ENCODE results near the gene SMARCA2. TPM values are rescaled to one million over a fixed set of nuclear protein-coding genes. Genes with fewer than 3 reads are reported as not detected.

Gene SMARCA2
- total RNA-seq, 1 donor from 2014 or later = 91.4 TPM

DNA sequence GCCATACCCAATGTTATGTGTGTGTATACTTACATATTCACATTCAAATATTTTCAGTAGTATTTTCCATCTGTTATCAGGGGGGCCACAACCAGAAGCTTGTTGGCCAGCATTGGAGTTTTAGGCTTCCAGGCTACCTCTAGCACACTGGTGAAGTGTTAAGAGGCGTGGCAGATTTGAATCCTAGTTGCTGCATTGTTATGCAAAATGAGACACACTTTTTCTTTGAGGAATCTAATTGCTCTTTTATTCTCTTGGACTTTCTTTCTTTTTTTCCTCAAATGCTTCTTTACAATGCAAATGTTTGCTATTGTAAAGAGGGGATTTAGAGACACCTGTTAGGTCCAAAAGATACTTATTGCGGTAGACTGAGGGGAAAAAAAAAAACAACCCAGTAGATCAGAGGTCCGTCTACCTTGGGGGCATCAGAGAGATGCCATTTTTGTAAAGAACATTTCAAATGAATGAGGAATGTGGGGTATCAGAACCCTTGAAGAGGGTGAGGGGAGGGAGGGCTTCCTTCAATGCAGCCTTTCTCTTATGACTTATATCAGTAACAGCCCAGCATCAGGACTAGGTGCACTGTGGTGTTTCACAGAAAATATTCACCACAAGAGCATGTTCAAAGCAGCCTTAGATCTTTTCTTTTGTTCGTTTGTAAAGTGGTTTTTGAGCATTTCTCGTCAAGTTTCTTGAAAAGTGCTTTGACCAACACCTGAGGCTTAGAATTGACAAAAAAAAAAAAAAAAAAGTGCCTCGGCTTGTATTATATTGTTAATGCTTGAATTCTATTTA is 3.8 kb downstream of the SMARCA2 start:
- H3K27ac Mint-ChIP-seq = peak overlapping the region; percentile 97
- peaks cover 61% of the 10 kb centered on the region for H3K4me1 Mint-ChIP-seq
- no peaks in the 10 kb centered on the region for H3K9me3 Mint-ChIP-seq
- no peaks in the 10 kb centered on the region for H3K27me3 Mint-ChIP-seq
- peak; percentile 84 for DNase-seq
- intact Hi-C loops (cut with micrococcal nuclease) = loop anchor here (1.0 to 10.0 kb wide), 7 partner anchors 34 to 1744 kb away; partner anchors contain the start of genes KANK1 and VLDLR
- H3K36me3 Mint-ChIP-seq (ENCODE audit: low read depth) = peaks cover 7% of the 10 kb centered on the region
- peak overlapping the region; percentile 98 for H3K4me3 Mint-ChIP-seq

GRCh38 chr9:2019723-2020122 is 4.6 kb downstream of the SMARCA2 start:
- intact Hi-C loops (cut with micrococcal nuclease) = loop anchor here (1.0 to 10.0 kb wide), 8 partner anchors 34 to 1745 kb away; partner anchors contain the start of genes KANK1 and VLDLR
- Mint-ChIP-seq H3K36me3 (ENCODE audit: low read depth) (peaks cover 7% of the 10 kb centered on the region), H3K4me1 (peaks cover 65% of the 10 kb centered on the region)

DNA sequence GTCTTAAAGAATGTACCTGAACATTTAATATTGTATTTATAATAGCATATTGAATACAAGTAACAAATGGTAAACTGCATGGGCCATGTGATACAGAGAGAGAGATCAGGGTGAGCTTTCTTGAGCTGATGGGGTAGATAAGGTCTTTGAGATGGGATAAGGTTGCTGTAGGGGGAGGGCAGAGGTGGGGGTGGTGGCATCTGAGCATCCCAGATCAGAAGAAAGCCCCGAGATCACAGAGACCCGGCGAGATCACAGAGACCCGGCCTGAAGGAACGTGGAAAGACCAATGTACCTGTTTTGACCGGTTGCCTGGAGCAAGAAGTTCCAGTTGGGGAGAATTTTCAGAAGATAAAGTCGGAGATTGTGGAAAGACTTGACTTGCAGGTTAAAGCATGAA is 6.6 kb downstream of the SMARCA2 start:
- intact Hi-C loops (cut with micrococcal nuclease) = loop anchor here (1.0 to 10.0 kb wide), 3 partner anchors 9 to 217 kb away; no protein-coding TSS in a partner anchor
- peaks cover 82% of the 10 kb centered on the region for H3K4me1 Mint-ChIP-seq
- no peaks in the 10 kb centered on the region for H3K9me3 Mint-ChIP-seq
- H3K36me3 Mint-ChIP-seq (ENCODE audit: low read depth) = peaks cover 7% of the 10 kb centered on the region
- DNase-seq = peak; percentile 56
- no peaks in the 10 kb centered on the region for H3K27me3 Mint-ChIP-seq
- peak overlapping the region; percentile 78 for H3K4me3 Mint-ChIP-seq
- peak overlapping the region; percentile 75 for H3K27ac Mint-ChIP-seq

More at GRCh38 chr9:2019723-2020122, 4.6 kb downstream of the SMARCA2 start:
- DNase-seq = peak; percentile 43
- Mint-ChIP-seq H3K9me3 (no peaks in the 10 kb centered on the region), H3K27ac (peak overlapping the region; percentile 72), H3K4me3 (peak overlapping the region; percentile 46), H3K27me3 (no peaks in the 10 kb centered on the region)

GRCh38 chr9:2022560-2022959 is 7.4 kb downstream of the SMARCA2 start:
- no peaks in the 10 kb centered on the region for H3K27me3 Mint-ChIP-seq
- intact Hi-C loops (cut with micrococcal nuclease) = loop anchor here (1.0 to 10.0 kb wide), 3 partner anchors 8 to 218 kb away; no protein-coding TSS in a partner anchor
- H3K4me1 Mint-ChIP-seq = peaks cover 85% of the 10 kb centered on the region
- peak overlapping the region; percentile 78 for H3K4me3 Mint-ChIP-seq
- peak; percentile 73 for DNase-seq
- H3K9me3 Mint-ChIP-seq = no peaks in the 10 kb centered on the region
- H3K36me3 Mint-ChIP-seq (ENCODE audit: low read depth) = peaks cover 7% of the 10 kb centered on the region
- peak overlapping the region; percentile 86 for H3K27ac Mint-ChIP-seq

DNA sequence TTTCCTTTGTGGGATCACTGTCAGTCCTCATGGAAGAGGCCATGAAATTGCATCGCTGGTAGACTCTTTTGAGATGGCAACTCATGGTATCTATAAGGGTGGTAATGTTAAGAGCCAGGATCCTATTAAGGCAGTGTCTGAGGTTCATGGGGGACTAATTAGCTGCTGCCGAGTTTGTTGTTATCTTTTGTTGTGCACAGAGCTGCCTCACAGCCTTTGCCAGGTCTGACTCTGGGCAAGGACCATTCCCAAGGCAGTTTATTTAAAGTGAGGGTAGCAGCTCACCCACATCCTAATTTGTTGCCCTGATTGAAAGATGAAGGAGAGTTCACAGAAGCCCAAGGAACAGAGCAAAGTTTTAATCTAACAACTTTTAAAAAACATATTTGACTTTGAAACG is 7.9 kb downstream of the SMARCA2 start:
- peaks cover 84% of the 10 kb centered on the region for H3K4me1 Mint-ChIP-seq
- H3K27ac Mint-ChIP-seq = peak overlapping the region; percentile 86
- peak overlapping the region; percentile 78 for H3K4me3 Mint-ChIP-seq
- intact Hi-C loops (cut with micrococcal nuclease) = loop anchor here (1.0 to 10.0 kb wide), 4 partner anchors 8 to 218 kb away; partner anchors contain the start of gene SMARCA2
- peaks cover 8% of the 10 kb centered on the region for H3K36me3 Mint-ChIP-seq (ENCODE audit: low read depth)
- no peaks in the 10 kb centered on the region for H3K27me3 Mint-ChIP-seq
- no peaks in the 10 kb centered on the region for H3K9me3 Mint-ChIP-seq
- DNase-seq = peak; percentile 58

DNA sequence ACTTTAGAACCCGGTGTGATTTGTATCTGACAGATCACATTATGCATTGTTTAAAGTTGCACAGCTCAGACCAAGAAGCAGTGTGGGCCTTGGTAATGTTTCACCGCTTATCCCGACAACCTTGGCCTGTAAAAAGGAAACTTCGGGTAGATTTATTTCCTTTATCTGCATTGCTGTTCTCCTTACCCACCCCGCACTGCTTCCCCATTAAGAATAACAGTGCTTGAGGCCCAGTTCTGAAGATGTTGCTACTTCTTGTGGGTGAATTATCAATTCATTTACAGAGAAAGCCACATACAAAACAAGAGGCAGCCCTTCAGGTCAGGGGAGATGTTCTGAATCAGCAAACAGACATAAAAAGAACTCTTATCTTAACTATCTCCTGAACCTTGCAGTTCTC is 8.4 kb downstream of the SMARCA2 start:
- peak overlapping the region; percentile 78 for H3K4me3 Mint-ChIP-seq
- intact Hi-C loops (cut with micrococcal nuclease) = loop anchor here (1.0 to 10.0 kb wide), 4 partner anchors 8 to 219 kb away; partner anchors contain the start of gene SMARCA2
- peaks cover 85% of the 10 kb centered on the region for H3K4me1 Mint-ChIP-seq
- H3K27me3 Mint-ChIP-seq = no peaks in the 10 kb centered on the region
- DNase-seq = peak; percentile 67
- H3K36me3 Mint-ChIP-seq (ENCODE audit: low read depth) = peaks cover 12% of the 10 kb centered on the region
- peak overlapping the region; percentile 86 for H3K27ac Mint-ChIP-seq
- no peaks in the 10 kb centered on the region for H3K9me3 Mint-ChIP-seq

DNA sequence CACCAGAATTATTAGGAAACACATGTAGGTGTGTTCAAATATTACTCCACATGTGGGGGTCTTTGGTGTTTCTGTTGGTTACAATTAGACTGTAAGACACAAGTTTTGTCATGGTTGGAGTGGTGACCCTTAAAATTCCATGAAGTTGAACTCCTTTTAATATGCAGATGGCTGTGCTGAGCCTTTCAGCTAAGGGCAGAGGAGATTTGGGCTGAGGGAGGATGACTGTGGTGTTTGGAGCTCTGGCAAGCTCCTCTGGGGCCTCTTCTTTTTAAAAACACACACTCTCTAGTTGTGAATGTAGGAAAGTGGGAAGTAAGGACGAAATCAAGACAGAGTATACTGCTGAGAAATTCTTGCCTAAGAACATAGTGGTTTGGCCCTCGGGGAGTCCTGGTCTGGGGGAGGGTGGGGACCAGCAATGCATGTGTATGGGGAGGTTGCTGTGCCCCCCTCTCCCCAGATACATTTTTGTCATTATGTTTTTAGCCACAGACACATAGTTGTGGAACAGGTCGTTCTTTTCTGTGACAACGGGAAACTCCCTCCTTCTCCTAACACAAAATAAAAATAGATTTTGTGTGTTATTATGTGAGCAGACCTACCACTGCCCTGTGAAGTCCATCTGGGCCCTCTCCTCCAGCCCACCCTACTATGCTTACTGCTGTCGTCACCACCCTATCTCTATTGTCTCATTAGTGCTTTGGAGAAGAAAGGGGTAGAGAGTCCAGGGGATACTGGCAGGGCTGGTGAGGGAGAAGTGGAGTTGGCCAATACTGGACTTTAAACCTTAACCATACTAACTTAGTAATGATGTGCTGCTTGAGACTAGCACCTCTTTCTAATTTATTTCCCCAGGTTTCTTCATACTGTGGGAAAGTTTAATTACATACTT is 10.0 kb downstream of the SMARCA2 start:
- Mint-ChIP-seq H3K9me3 (no peaks in the 10 kb centered on the region), H3K27me3 (no peaks in the 10 kb centered on the region), H3K4me1 (peaks cover 77% of the 10 kb centered on the region), H3K36me3 (ENCODE audit: low read depth) (peaks cover 27% of the 10 kb centered on the region), H3K4me3 (peak overlapping the region; percentile 78), H3K27ac (peak overlapping the region; percentile 86)
- DNase-seq = peak; percentile 44
- intact Hi-C loops (cut with micrococcal nuclease) = loop anchor here (10.0 kb wide), 1 partner anchor 220 kb away; no protein-coding TSS in a partner anchor

DNA sequence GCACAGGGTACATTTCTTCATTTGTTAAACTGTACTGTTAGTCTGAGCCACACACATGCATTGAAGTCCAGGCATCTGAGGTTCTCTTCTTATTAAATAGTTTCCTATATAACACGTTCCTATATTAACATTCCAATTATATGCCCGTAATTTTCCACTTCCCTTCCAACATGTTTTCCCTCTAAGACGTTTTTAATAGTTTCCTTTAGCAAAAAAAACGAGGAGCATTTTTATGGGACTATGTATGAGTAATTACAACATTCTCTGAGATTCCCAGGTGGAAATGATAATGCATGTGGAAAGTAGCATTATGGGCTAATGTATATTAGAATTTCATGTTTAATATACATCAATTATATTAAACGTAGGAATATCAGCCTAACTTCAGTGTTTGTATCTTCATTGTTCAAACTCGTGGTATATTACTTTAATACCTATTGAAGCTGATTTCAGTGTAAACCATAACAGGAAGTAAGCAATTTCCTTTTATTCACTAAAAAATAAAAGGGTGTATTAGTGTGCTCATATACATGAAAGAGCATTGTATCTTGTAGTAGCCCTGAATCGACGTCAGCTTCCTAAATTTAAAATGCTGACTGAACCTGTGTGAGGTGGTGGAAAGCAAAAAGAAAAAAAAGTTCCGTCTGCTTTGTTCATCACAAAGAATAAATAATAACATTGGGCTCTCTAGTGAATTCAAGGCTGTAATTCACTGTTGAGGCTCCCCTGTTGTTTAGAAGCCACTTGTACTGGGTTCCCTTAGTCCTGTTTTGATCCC is 11.3 kb downstream of the SMARCA2 start:
- DNase-seq = peak; percentile 57
- Mint-ChIP-seq H3K4me1 (peaks cover 75% of the 10 kb centered on the region), H3K9me3 (no peaks in the 10 kb centered on the region), H3K36me3 (ENCODE audit: low read depth) (peaks cover 31% of the 10 kb centered on the region), H3K27me3 (no peaks in the 10 kb centered on the region), H3K4me3 (peak overlapping the region; percentile 31), H3K27ac (peak overlapping the region; percentile 34)
- intact Hi-C loops (cut with micrococcal nuclease) = loop anchor here (2.0 to 10.0 kb wide), 2 partner anchors 14 to 222 kb away; no protein-coding TSS in a partner anchor

GRCh38 chr9:2027543-2028160 is 12.5 kb downstream of the SMARCA2 start:
- peaks cover 38% of the 10 kb centered on the region for H3K36me3 Mint-ChIP-seq (ENCODE audit: low read depth)
- H3K4me1 Mint-ChIP-seq = peaks cover 70% of the 10 kb centered on the region
- no peak overlapping the region for H3K27ac Mint-ChIP-seq
- H3K4me3 Mint-ChIP-seq = no peak overlapping the region
- DNase-seq = no peak
- intact Hi-C loops (cut with micrococcal nuclease) = loop anchor here (2.0 to 10.0 kb wide), 2 partner anchors 15 to 223 kb away; no protein-coding TSS in a partner anchor
- no peaks in the 10 kb centered on the region for H3K9me3 Mint-ChIP-seq
- H3K27me3 Mint-ChIP-seq = no peaks in the 10 kb centered on the region

DNA sequence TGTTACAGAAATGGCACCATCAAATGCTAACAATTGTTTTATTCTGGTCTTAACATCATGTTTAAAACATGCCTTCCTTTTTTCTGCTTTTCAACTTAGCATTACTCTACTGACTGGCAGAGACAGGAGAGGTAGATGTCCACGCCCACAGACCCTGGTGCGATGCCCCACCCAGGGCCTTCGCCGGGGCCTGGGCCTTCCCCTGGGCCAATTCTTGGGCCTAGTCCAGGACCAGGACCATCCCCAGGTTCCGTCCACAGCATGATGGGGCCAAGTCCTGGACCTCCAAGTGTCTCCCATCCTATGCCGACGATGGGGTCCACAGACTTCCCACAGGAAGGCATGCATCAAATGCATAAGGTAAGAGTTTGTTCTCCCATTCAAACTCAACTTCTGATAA is 13.7 kb downstream of the SMARCA2 start:
- Mint-ChIP-seq H3K9me3 (no peaks in the 10 kb centered on the region), H3K27ac (no peak overlapping the region), H3K4me1 (peaks cover 60% of the 10 kb centered on the region), H3K27me3 (no peaks in the 10 kb centered on the region), H3K36me3 (ENCODE audit: low read depth) (peaks cover 47% of the 10 kb centered on the region), H3K4me3 (no peak overlapping the region)
- no peak for DNase-seq
- intact Hi-C loops (cut with micrococcal nuclease) = loop anchor here (10.0 kb wide), 1 partner anchor 224 kb away; no protein-coding TSS in a partner anchor

GRCh38 chr9:2029666-2030170 is 14.6 kb downstream of the SMARCA2 start:
- H3K27ac Mint-ChIP-seq = no peak overlapping the region
- no peak for DNase-seq
- no peaks in the 10 kb centered on the region for H3K27me3 Mint-ChIP-seq
- H3K4me3 Mint-ChIP-seq = no peak overlapping the region
- intact Hi-C loops (cut with micrococcal nuclease) = loop anchor here (1.0 to 10.0 kb wide), 2 partner anchors 7 to 225 kb away; no protein-coding TSS in a partner anchor
- H3K36me3 Mint-ChIP-seq (ENCODE audit: low read depth) = peaks cover 55% of the 10 kb centered on the region
- H3K9me3 Mint-ChIP-seq = no peaks in the 10 kb centered on the region
- H3K4me1 Mint-ChIP-seq = peaks cover 55% of the 10 kb centered on the region

GRCh38 chr9:2032234-2032633 is 17.1 kb downstream of the SMARCA2 start:
- H3K9me3 Mint-ChIP-seq = no peaks in the 10 kb centered on the region
- H3K4me3 Mint-ChIP-seq = no peak overlapping the region
- intact Hi-C loops (cut with micrococcal nuclease) = no loop called here
- H3K36me3 Mint-ChIP-seq (ENCODE audit: low read depth) = peaks cover 65% of the 10 kb centered on the region
- peaks cover 46% of the 10 kb centered on the region for H3K4me1 Mint-ChIP-seq
- DNase-seq = no peak
- peak overlapping the region; percentile 52 for H3K27ac Mint-ChIP-seq
- no peaks in the 10 kb centered on the region for H3K27me3 Mint-ChIP-seq

Data from activated CD4-positive, alpha-beta T cell treated with anti-CD3 and anti-CD28 coated beads, Interleukin-2, amount 10 ng/mL, durations not matched to agents 24 days and 14 days (primary cell).